Aorta (tissue), 5 donors: Measurements from ENCODE around the gene CXorf66. TPM values are rescaled to one million over a fixed set of nuclear protein-coding genes. Genes with fewer than 3 reads are reported as not detected.

Experiments
- ATAC-seq: fragments of 200-7000 bp; cut with Tn5 transposase; one replicate; pipeline ENCODE4 v1.9.1; 2022; ENCODE audit warnings: moderate library complexity; ENCODE audit not compliant: low FRiP score
- DNase-seq, 2 donors: peaks; one replicate each; pipeline ENCODE4 v3.0.0-alpha.2; 2020
- H3K27ac ChIP-seq, 2 donors: one replicate each; pipeline ENCODE4 v1.5.1; 2013; ENCODE audit warnings: low read length in 2 of 2, mild to moderate bottlenecking in 2 of 2, moderate library complexity in 2 of 2, control low read depth in 1 of 2, inconsistent platforms in 1 of 2, low read depth in 1 of 2
- H3K27me3 ChIP-seq, 2 donors: one replicate each; pipeline ENCODE4 v1.6.1; 2013; ENCODE audit warnings: control low read depth in 1 of 2, low read length in 1 of 2, mild to moderate bottlenecking in 1 of 2, moderate library complexity in 1 of 2; ENCODE audit not compliant: insufficient read depth in 2 of 2, control insufficient read depth in 1 of 2
- H3K36me3 ChIP-seq, 2 donors: one replicate each; pipeline ENCODE4 v1.6.1; 2013; ENCODE audit warnings: control low read depth in 1 of 2, low read length in 1 of 2, mild to moderate bottlenecking in 1 of 2; ENCODE audit not compliant: insufficient read depth in 2 of 2, control insufficient read depth in 1 of 2
- H3K4me1 ChIP-seq, 2 donors: one replicate each; pipeline ENCODE4 v1.6.1; 2013; ENCODE audit warnings: low read length in 2 of 2, control low read depth in 1 of 2, mild to moderate bottlenecking in 1 of 2, moderate library complexity in 1 of 2; ENCODE audit not compliant: insufficient read depth in 2 of 2, control insufficient read depth in 1 of 2
- H3K4me3 ChIP-seq, 2 donors: one replicate each; pipeline ENCODE4 v1.5.1; 2013; ENCODE audit warnings: low read length in 2 of 2, control low read depth in 1 of 2, mild to moderate bottlenecking in 1 of 2
- H3K9me3 ChIP-seq: one replicate; pipeline ENCODE4 v1.6.1; 2013; ENCODE audit warnings: mild to moderate bottlenecking, low read length; ENCODE audit not compliant: control insufficient read depth
- WGBS, 2 donors: extraction: QIAGEN DNeasy Blood & Tissue Kit; methylation state at CpG; one replicate each; pipeline ENCODE4 v1.1.7; 2013; 5-methylcytosine and 5-hydroxymethylcytosine counted together
- intact Hi-C, 2 donors: fragments of 100-400 bp; cut with DNase I; formaldehyde crosslinking; loops; one replicate each; pipeline versions ENCODE4 v1.14.2 to v1.15.0; 2022
- microRNA-seq, 2 donors: library from miRNA; unstranded; fragments of <30 nt; microRNA quantifications; one replicate each; pipeline ENCODE4 v1.2.0, GENCODE V29; 2020
- polyA plus RNA-seq, 2 donors: library from polyadenylated mRNA; stranded (reverse); fragments of 200-250 nt; gene quantifications; one replicate each; pipeline ENCODE4 v1.2.3, GENCODE V29; 2013
- total RNA-seq, 2 donors: library from RNA; stranded (reverse); fragmentation: NEBNext Ultra II Directional; extraction: Animal tissue kit (Norgen Biotek cat#: 25700); gene quantifications; one replicate each; pipeline ENCODE4 v1.2.1, GENCODE V29; 2021
- donor health status: healthy with polysubstance abuse.
- donor health status: Bipolar disorder and iron deficiency.
- donor health status: DM: no; HTN: no; CAD: no.
- donor health status: DM: no; HTN: no; CAD: no.
- donor health status: DM: yes; HTN: yes; CAD: no.

The CXorf66 gene
- total and polyA plus RNA-seq, 4 donors: not detected

- DNase-seq (no peak), ATAC-seq (no peak)
- 96 to 98% methylated on average over 1 of the region's 1 CpG for WGBS, 2 donors
- Histone ChIP-seq H3K27me3 (no peaks in the 10 kb centered on the region), H3K4me1 (no peaks in the 10 kb centered on the region), H3K36me3 (peaks cover 0 to 2% of the 10 kb centered on the region in 2 donors), H3K27ac (no peak overlapping the region), H3K9me3 (no peaks in the 10 kb centered on the region), H3K4me3 (no peak overlapping the region)
- intact Hi-C loops: no loop called here
Observed at GRCh38 chrX:139914421-139914820, 50.9 kb downstream of the CXorf66 start.

GRCh38 chrX:139909712-139910111 is 55.6 kb downstream of the CXorf66 start:
- ATAC-seq: no peak
- DNase-seq: no peak
- H3K27me3 ChIP-seq: no peaks in the 10 kb centered on the region
- H3K9me3 ChIP-seq: no peaks in the 10 kb centered on the region
- 68 to 82% methylated on average over 3 of the region's 3 CpGs for WGBS, 2 donors
- H3K4me3 ChIP-seq: no peak overlapping the region
- peaks cover 0 to 2% of the 10 kb centered on the region in 2 donors for H3K36me3 ChIP-seq
- intact Hi-C loops: no loop called here
- no peak overlapping the region for H3K27ac ChIP-seq
- no peaks in the 10 kb centered on the region for H3K4me1 ChIP-seq

GRCh38 chrX:139907078-139907477 is 58.2 kb downstream of the CXorf66 start:
- H3K36me3 ChIP-seq: no peaks in the 10 kb centered on the region
- intact Hi-C loops: no loop called here
- WGBS, 2 donors: 90 to 97% methylated on average over 3 of the region's 3 CpGs

GRCh38 chrX:139905743-139906142 is 59.6 kb downstream of the CXorf66 start:
- Histone ChIP-seq H3K9me3 (no peaks in the 10 kb centered on the region), H3K27ac (no peak overlapping the region), H3K4me3 (no peak overlapping the region), H3K4me1 (peaks cover 0 to 2% of the 10 kb centered on the region in 2 donors), H3K36me3 (no peaks in the 10 kb centered on the region), H3K27me3 (no peaks in the 10 kb centered on the region)
- 91 to 94% methylated on average over 2 of the region's 2 CpGs for WGBS, 2 donors
- no peak for ATAC-seq
- intact Hi-C loops: no loop called here
- DNase-seq: no peak

More at GRCh38 chrX:139907078-139907477, 58.2 kb downstream of the CXorf66 start:
- no peak overlapping the region for H3K4me3 ChIP-seq
- DNase-seq: no peak
- no peaks in the 10 kb centered on the region for H3K4me1 ChIP-seq
- no peak overlapping the region for H3K27ac ChIP-seq
- no peaks in the 10 kb centered on the region for H3K9me3 ChIP-seq
- no peaks in the 10 kb centered on the region for H3K27me3 ChIP-seq
- ATAC-seq: no peak

Small RNA genes within 50 kb of the gene (microRNA-seq; reads per million reads assigned to microRNA genes)
- gene MIR505: 121 to 252 reads per million in 2 donors

Other genes with a start within 250 kb of the CXorf66 start
- gene ATP11C, start 32.5 kb downstream of the CXorf66 start, total RNA-seq: 10 to 100 TPM; 30.2 to 32.1 TPM
- 10 to 100 TPM in 1 of 2 donors, 1 to 10 TPM in 1; 5.3 to 16.3 TPM for gene ATP11C, start 32.5 kb downstream of the CXorf66 start, polyA plus RNA-seq